SK-N-SH treated with all-trans-retinoic acid at 6 μM for 48 hours (cell line): ENCODE results near the gene ALK.

ENCODE experiments used
- CSDC2 ChIP-seq: fragments of 250-450 bp; sonication (Bioruptor Pico); IDR thresholded peaks from 2 replicates; pipeline ENCODE4 v1.5.0; 2020; ENCODE audit warnings: mild to moderate bottlenecking, moderate library complexity
- ZNF70 ChIP-seq: fragments of 450-650 bp; formaldehyde crosslinking; IDR thresholded peaks from 2 replicates; pipeline ENCODE4 v1.5.0; 2020; ENCODE audit warnings: mild to moderate bottlenecking, moderate library complexity
- TF ChIP-seq, protein P1 (sequence below): fragments of 250-450 bp; sonication (Bioruptor Pico); IDR thresholded peaks from 2 replicates; pipeline ENCODE4 v1.8.0; 2020; ENCODE audit warnings: mild to moderate bottlenecking, moderate library complexity, borderline replicate concordance

DNA sequence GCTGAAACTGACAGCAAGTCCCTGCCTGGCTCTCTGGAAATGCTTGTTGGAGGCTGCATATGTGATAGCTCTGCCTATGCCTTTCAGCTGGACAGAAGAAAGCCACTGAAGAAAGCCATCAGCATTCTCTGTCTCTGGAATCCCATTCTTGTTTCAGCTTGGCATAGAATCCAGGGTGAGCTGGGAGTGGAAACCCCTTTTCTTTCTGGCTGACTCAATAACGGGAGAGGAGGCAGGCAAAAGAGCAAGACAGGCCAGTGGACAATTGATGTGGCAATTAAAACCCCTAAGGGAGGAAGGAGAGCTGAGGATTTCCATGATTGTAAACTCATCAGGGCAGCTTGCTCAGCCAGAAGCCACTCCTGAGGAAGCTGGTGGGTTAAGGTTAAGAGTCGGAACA lies 598.1 kb downstream of the ALK start:
- TF ChIP-seq, protein P1, sequence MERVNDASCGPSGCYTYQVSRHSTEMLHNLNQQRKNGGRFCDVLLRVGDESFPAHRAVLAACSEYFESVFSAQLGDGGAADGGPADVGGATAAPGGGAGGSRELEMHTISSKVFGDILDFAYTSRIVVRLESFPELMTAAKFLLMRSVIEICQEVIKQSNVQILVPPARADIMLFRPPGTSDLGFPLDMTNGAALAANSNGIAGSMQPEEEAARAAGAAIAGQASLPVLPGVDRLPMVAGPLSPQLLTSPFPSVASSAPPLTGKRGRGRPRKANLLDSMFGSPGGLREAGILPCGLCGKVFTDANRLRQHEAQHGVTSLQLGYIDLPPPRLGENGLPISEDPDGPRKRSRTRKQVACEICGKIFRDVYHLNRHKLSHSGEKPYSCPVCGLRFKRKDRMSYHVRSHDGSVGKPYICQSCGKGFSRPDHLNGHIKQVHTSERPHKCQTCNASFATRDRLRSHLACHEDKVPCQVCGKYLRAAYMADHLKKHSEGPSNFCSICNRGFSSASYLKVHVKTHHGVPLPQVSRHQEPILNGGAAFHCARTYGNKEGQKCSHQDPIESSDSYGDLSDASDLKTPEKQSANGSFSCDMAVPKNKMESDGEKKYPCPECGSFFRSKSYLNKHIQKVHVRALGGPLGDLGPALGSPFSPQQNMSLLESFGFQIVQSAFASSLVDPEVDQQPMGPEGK = no peak
- no peak for TF ChIP-seq ZNF70 (CRISPR knock-in tag)
- TF ChIP-seq CSDC2 = no peak
